OCI-LY7 (cell line): ENCODE results near the gene MLPH.

Experiments
- EZH2phosphoT487 ChIP-seq: fragments of 200-600 bp; sonication (generic); IDR thresholded peaks from 2 replicates; pipeline ENCODE4 v1.6.1; 2018; ENCODE audit warnings: low read depth, borderline replicate concordance, mild to moderate bottlenecking, mixed run types, antibody characterized with exemption, low read length, moderate library complexity, mixed read lengths
- TF ChIP-seq, protein P1 (sequence below): fragments of 200-600 bp; sonication (generic); conservative IDR thresholded peaks from 2 replicates; pipeline ENCODE4 v1.5.1; 2014; ENCODE audit warnings: mild to moderate bottlenecking, antibody characterized with exemption, low read length, moderate library complexity, mixed read lengths

GRCh38 chr2:237514474-237515130, 27.6 kb downstream of the MLPH start:
- TF ChIP-seq, protein P1, sequence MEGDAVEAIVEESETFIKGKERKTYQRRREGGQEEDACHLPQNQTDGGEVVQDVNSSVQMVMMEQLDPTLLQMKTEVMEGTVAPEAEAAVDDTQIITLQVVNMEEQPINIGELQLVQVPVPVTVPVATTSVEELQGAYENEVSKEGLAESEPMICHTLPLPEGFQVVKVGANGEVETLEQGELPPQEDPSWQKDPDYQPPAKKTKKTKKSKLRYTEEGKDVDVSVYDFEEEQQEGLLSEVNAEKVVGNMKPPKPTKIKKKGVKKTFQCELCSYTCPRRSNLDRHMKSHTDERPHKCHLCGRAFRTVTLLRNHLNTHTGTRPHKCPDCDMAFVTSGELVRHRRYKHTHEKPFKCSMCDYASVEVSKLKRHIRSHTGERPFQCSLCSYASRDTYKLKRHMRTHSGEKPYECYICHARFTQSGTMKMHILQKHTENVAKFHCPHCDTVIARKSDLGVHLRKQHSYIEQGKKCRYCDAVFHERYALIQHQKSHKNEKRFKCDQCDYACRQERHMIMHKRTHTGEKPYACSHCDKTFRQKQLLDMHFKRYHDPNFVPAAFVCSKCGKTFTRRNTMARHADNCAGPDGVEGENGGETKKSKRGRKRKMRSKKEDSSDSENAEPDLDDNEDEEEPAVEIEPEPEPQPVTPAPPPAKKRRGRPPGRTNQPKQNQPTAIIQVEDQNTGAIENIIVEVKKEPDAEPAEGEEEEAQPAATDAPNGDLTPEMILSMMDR: no peak
- no peak for TF ChIP-seq EZH2phosphoT487
